Erythroblast (primary cell): ENCODE measurements around the gene MYZAP.

Source experiments
- DNase-seq, 2 experiments: peaks; one replicate each; lab custom pipeline; 2025; lab: John Stamatoyannopoulos, UW
- GATA1 ChIP-seq: IDR thresholded peaks from 2 replicates; pipeline ENCODE4 v1.6.1; 2011; ENCODE audit warnings: low read depth, mild to moderate bottlenecking, control low read depth, low read length, moderate library complexity
- POLR2A ChIP-seq: IDR thresholded peaks from 2 replicates; pipeline ENCODE4 v1.6.1; 2011; ENCODE audit warnings: mild to moderate bottlenecking, low read length

Gene MYZAP

GRCh38 chr15:57573151-57573550 lies 18.6 kb upstream of the MYZAP start:
- no peak for TF ChIP-seq POLR2A
- TF ChIP-seq GATA1 = no peak

GRCh38 chr15:57575363-57575762 lies 16.3 kb upstream of the MYZAP start:
- TF ChIP-seq POLR2A = no peak
- no peak for TF ChIP-seq GATA1
- DNase-seq = no peak

More at GRCh38 chr15:57573151-57573550, 18.6 kb upstream of the MYZAP start:
- DNase-seq = no peak

GRCh38 chr15:57578288-57578900 lies 13.3 kb upstream of the MYZAP start:
- TF ChIP-seq POLR2A (no peak), GATA1 (no peak)

GRCh38 chr15:57580428-57580827 lies 11.3 kb upstream of the MYZAP start:
- DNase-seq = no peak
- TF ChIP-seq POLR2A = no peak
- TF ChIP-seq GATA1 = no peak

More at GRCh38 chr15:57578288-57578900, 13.3 kb upstream of the MYZAP start:
- DNase-seq = no peak

- DNase-seq = no peak
Observed at GRCh38 chr15:57580866-57581265, 10.8 kb upstream of the MYZAP start.

GRCh38 chr15:57582090-57582489 lies 9.6 kb upstream of the MYZAP start:
- DNase-seq = no peak
- TF ChIP-seq POLR2A (no peak), GATA1 (no peak)

More at GRCh38 chr15:57580866-57581265, 10.8 kb upstream of the MYZAP start:
- TF ChIP-seq POLR2A (no peak), GATA1 (no peak)

GRCh38 chr15:57583282-57583681 lies 8.4 kb upstream of the MYZAP start:
- no peak for DNase-seq

GRCh38 chr15:57583720-57584119 lies 8.0 kb upstream of the MYZAP start:
- DNase-seq = no peak
- TF ChIP-seq GATA1 (no peak), POLR2A (no peak)

More at GRCh38 chr15:57583282-57583681, 8.4 kb upstream of the MYZAP start:
- TF ChIP-seq POLR2A (no peak), GATA1 (no peak)

- no peak for DNase-seq
- no peak for TF ChIP-seq GATA1
- TF ChIP-seq POLR2A = no peak
Observed at GRCh38 chr15:57586661-57587424, 4.9 kb upstream of the MYZAP start.

GRCh38 chr15:57589281-57589680 lies 2.4 kb upstream of the MYZAP start:
- no peak for TF ChIP-seq POLR2A
- no peak for TF ChIP-seq GATA1
- no peak for DNase-seq

GRCh38 chr15:57589754-57590153 lies 1.9 kb upstream of the MYZAP start:
- DNase-seq = no peak
- TF ChIP-seq GATA1 (no peak), POLR2A (no peak)

- no peak for TF ChIP-seq GATA1
- TF ChIP-seq POLR2A = no peak
- DNase-seq = no peak
Observed at GRCh38 chr15:57591237-57591821, 375 bp upstream of the MYZAP start.

GRCh38 chr15:57592426-57592825 lies 722 bp downstream of the MYZAP start:
- TF ChIP-seq GATA1 = no peak
- no peak for TF ChIP-seq POLR2A
- DNase-seq = no peak

- TF ChIP-seq POLR2A = no peak
- no peak for TF ChIP-seq GATA1
- DNase-seq = no peak
Observed at GRCh38 chr15:57592836-57593420, 1.2 kb downstream of the MYZAP start.

- no peak for DNase-seq
- TF ChIP-seq GATA1 (no peak), POLR2A (no peak)
Observed at GRCh38 chr15:57594479-57594878, 2.8 kb downstream of the MYZAP start.
